ENCODE measurements around the gene SNX15. TPM values are rescaled to one million over a fixed set of nuclear protein-coding genes. Genes with fewer than 3 reads are reported as not detected.

SNX15 gene
- total RNA-seq, 1 experiment from 2014 or later: 16.0 TPM

- peak; percentile 94 for DNase-seq (ENCODE audit: low read depth)
These were observed 56.8 kb downstream of the SNX15 start, which contains the start of the genes CDCA5 and ZFPL1 for GRCh38 chr11:65083834-65084597. CDCA5 (minus strand) TSS chr11:65084040; CDS start chr11:65083978, 62 bp downstream. ZFPL1 (plus strand) TSS chr11:65084222; CDS start chr11:65084699, 477 bp downstream.

GRCh38 chr11:65084598-65085375 is 57.5 kb downstream of the SNX15 start:
- no peak for DNase-seq (ENCODE audit: low read depth)

- no peak for DNase-seq (ENCODE audit: low read depth)
These were observed 58.2 kb downstream of the SNX15 start for GRCh38 chr11:65085446-65085845.

GRCh38 chr11:65086809-65087208 is 59.6 kb downstream of the SNX15 start:
- no peak for DNase-seq (ENCODE audit: low read depth)

GRCh38 chr11:65087216-65087615 is 60.0 kb downstream of the SNX15 start:
- no peak for DNase-seq (ENCODE audit: low read depth)

- no peak for DNase-seq (ENCODE audit: low read depth)
These were observed 60.6 kb downstream of the SNX15 start for GRCh38 chr11:65087827-65088226.

- no peak for DNase-seq (ENCODE audit: low read depth)
These were observed 62.4 kb downstream of the SNX15 start for GRCh38 chr11:65089621-65090020.

Other genes starting within 250 kb of the SNX15 start
- 124 and 158 TPM in 2 replicates for gene SF1, start 248.9 kb upstream of the SNX15 start, total RNA-seq (2014; rRNA removed)
- gene MAP4K2, start 224.2 kb upstream of the SNX15 start, total RNA-seq (2014; rRNA removed): 10.8 and 11.3 TPM in 2 replicates
- 19.8 and 25.3 TPM in 2 replicates for gene MEN1, start 216.9 kb upstream of the SNX15 start, total RNA-seq (2014; rRNA removed)
- 0.11 TPM in 1 of 2 replicates, not detected in the other for gene CDC42BPG, start 182.8 kb upstream of the SNX15 start, total RNA-seq (2014; rRNA removed)
- 73.5 and 84.6 TPM in 2 replicates for gene EHD1, start 148.8 kb upstream of the SNX15 start, total RNA-seq (2014; rRNA removed)
- 17.7 and 22.9 TPM in 2 replicates for gene ATG2A, start 110.2 kb upstream of the SNX15 start, total RNA-seq (2014; rRNA removed)
- gene PPP2R5B, start 102.8 kb upstream of the SNX15 start, total RNA-seq (2014; rRNA removed): 19.2 and 27.3 TPM in 2 replicates
- gene GPHA2, start 91.5 kb upstream of the SNX15 start, total RNA-seq (2014; rRNA removed): not detected in 2 replicates
- gene MAJIN, start 55.3 kb upstream of the SNX15 start, total RNA-seq (2014; rRNA removed): not detected in 2 replicates
- 0.19 and 0.40 TPM in 2 replicates for gene BATF2, start 30.5 kb upstream of the SNX15 start, total RNA-seq (2014; rRNA removed)
- 102 and 115 TPM in 2 replicates for gene ARL2, start 13.3 kb upstream of the SNX15 start, total RNA-seq (2014; rRNA removed)
- gene SAC3D1, start 13.8 kb downstream of the SNX15 start, total RNA-seq (2014; rRNA removed): 21.7 and 23.5 TPM in 2 replicates
- gene NAALADL1, start 31.1 kb downstream of the SNX15 start, total RNA-seq (2014; rRNA removed): not detected in 2 replicates
- 48.0 and 62.1 TPM in 2 replicates for gene CDCA5, start 56.6 kb downstream of the SNX15 start, total RNA-seq (2014; rRNA removed)
- 55.7 and 59.9 TPM in 2 replicates for gene ZFPL1, start 56.8 kb downstream of the SNX15 start, total RNA-seq (2014; rRNA removed)
- 111 and 174 TPM in 2 replicates for gene VPS51, start 68.8 kb downstream of the SNX15 start, total RNA-seq (2014; rRNA removed)
- gene TM7SF2, start 84.4 kb downstream of the SNX15 start, total RNA-seq (2014; rRNA removed): 0.96 and 3.3 TPM in 2 replicates
- 13.7 and 20.9 TPM in 2 replicates for gene ZNHIT2, start 90.3 kb downstream of the SNX15 start, total RNA-seq (2014; rRNA removed)
- gene FAU, start 94.7 kb downstream of the SNX15 start, total RNA-seq (2014; rRNA removed): 246 and 445 TPM in 2 replicates
- gene MRPL49, start 94.9 kb downstream of the SNX15 start, total RNA-seq (2014; rRNA removed): 58.5 and 68.3 TPM in 2 replicates
- gene SYVN1, start 107.1 kb downstream of the SNX15 start, total RNA-seq (2014; rRNA removed): 14.6 and 18.3 TPM in 2 replicates
- gene SPDYC, start 142.8 kb downstream of the SNX15 start, total RNA-seq (2014; rRNA removed): not detected in 2 replicates
- gene CAPN1, start 154.5 kb downstream of the SNX15 start, total RNA-seq (2014; rRNA removed): 125 and 141 TPM in 2 replicates
- 30.0 and 33.4 TPM in 2 replicates for gene POLA2, start 234.5 kb downstream of the SNX15 start, total RNA-seq (2014; rRNA removed)